Ascending aorta (tissue), 2 donors: ENCODE results near the gene CAMTA1. TPM values are rescaled to one million over a fixed set of nuclear protein-coding genes. Genes with fewer than 3 reads are reported as not detected.

Source experiments
- DNase-seq, 2 donors: peaks; one replicate each; pipeline ENCODE4 v3.0.0-alpha.2; 2019; ENCODE audit warnings: low spot score in 2 of 2
- H3K27ac ChIP-seq, 2 donors: fragments of 200-600 bp; sonication (generic); one replicate each; pipeline ENCODE4 v1.5.1; 2016 to 2017; ENCODE audit warnings: mild to moderate bottlenecking in 1 of 2
- H3K27me3 ChIP-seq: fragments of 200-600 bp; sonication (generic); one replicate; pipeline ENCODE4 v1.5.1; 2017
- H3K36me3 ChIP-seq, 2 donors: fragments of 200-600 bp; sonication (generic); one replicate each; pipeline ENCODE4 v1.5.1; 2016
- H3K4me1 ChIP-seq, 2 donors: fragments of 200-600 bp; sonication (generic); one replicate each; pipeline ENCODE4 v1.5.1; 2016 to 2017; ENCODE audit warnings: mild to moderate bottlenecking in 1 of 2
- H3K4me3 ChIP-seq, 2 donors: fragments of 200-600 bp; sonication (generic); one replicate each; pipeline ENCODE4 v1.5.1; 2016 to 2017; ENCODE audit warnings: mild to moderate bottlenecking in 1 of 2
- H3K9me3 ChIP-seq, 2 donors: fragments of 200-600 bp; sonication (generic); one replicate each; pipeline ENCODE4 v1.5.1; 2016
- intact Hi-C: fragments of 100-400 bp; cut with DNase I; formaldehyde crosslinking; loops from one replicate; pipeline ENCODE4 v1.15.1; 2023
- total RNA-seq: library from RNA; depleted of rRNA; stranded (reverse); fragments of >200 nt; gene quantifications from one replicate; pipeline ENCODE4 v1.1.0, GENCODE V29; 2016
- TF ChIP-seq, protein P1 (sequence below), 3 experiments: fragments of 200-600 bp in 2 of 3; fragments of 450-650 bp in 1 of 3; sonication (generic) in 2 of 3; IDR thresholded peaks; one replicate each; pipeline ENCODE4 v1.5.1; 2016 to 2019; ENCODE audit warnings: antibody characterized with exemption in 3 of 3, mild to moderate bottlenecking in 1 of 3, moderate library complexity in 1 of 3

CAMTA1 gene
- total RNA-seq, 1 donor from 2014 or later = 53.3 TPM

DNA sequence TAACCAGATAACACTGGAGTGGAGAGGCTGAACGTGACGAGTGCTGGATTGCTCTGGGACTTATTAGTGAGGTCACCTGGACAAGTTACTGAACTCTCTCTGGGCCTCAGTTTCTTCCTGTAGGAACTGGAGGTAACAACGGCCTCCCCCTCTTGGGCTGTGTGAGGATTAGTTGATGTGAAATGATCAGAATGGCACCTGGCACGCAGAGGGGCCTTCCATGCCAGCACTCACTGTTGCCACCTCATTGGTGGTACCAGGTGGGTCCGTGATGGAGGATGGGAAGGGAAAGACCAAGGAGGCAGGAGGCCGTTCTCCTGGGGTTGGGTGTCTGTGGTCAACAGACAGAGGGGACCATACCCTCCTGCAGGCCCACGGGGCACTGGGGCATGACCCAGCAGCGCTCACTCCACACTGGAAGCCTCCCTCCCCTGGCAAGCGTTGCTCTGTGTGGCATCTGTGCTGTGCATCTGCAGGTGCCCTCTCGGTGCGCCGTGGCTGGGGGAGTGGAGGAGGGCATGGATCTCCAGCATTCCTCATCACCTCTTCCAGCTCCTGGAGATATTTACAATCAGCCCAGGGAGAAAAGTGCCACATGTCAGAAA is 636.3 kb downstream of the CAMTA1 start:
- intact Hi-C loops = no loop called here
- TF ChIP-seq, protein P1, sequence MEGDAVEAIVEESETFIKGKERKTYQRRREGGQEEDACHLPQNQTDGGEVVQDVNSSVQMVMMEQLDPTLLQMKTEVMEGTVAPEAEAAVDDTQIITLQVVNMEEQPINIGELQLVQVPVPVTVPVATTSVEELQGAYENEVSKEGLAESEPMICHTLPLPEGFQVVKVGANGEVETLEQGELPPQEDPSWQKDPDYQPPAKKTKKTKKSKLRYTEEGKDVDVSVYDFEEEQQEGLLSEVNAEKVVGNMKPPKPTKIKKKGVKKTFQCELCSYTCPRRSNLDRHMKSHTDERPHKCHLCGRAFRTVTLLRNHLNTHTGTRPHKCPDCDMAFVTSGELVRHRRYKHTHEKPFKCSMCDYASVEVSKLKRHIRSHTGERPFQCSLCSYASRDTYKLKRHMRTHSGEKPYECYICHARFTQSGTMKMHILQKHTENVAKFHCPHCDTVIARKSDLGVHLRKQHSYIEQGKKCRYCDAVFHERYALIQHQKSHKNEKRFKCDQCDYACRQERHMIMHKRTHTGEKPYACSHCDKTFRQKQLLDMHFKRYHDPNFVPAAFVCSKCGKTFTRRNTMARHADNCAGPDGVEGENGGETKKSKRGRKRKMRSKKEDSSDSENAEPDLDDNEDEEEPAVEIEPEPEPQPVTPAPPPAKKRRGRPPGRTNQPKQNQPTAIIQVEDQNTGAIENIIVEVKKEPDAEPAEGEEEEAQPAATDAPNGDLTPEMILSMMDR (IDR thresholded peaks at IDR 0.05) = no peak
- H3K27me3 ChIP-seq = no peaks in the 10 kb centered on the region
- no peak overlapping the region for H3K4me3 ChIP-seq
- no peak overlapping the region for H3K27ac ChIP-seq
- no peaks in the 10 kb centered on the region for H3K36me3 ChIP-seq
- H3K4me1 ChIP-seq = no peaks in the 10 kb centered on the region
- H3K9me3 ChIP-seq = peaks cover 0 to 7% of the 10 kb centered on the region in 2 donors
- peak in 1 of 2 donors; percentile 30 for DNase-seq

- TF ChIP-seq, protein P1 (IDR thresholded peaks at IDR 0.05) = no peak
- Histone ChIP-seq H3K4me3 (no peak overlapping the region), H3K27ac (no peak overlapping the region), H3K9me3 (peaks cover 0 to 7% of the 10 kb centered on the region in 2 donors), H3K27me3 (no peaks in the 10 kb centered on the region), H3K36me3 (no peaks in the 10 kb centered on the region), H3K4me1 (no peaks in the 10 kb centered on the region)
- peak in 1 of 2 donors; percentile 49 for DNase-seq
- intact Hi-C loops = no loop called here
Measured at GRCh38 chr1:7422081-7422480, 636.8 kb downstream of the CAMTA1 start.

DNA sequence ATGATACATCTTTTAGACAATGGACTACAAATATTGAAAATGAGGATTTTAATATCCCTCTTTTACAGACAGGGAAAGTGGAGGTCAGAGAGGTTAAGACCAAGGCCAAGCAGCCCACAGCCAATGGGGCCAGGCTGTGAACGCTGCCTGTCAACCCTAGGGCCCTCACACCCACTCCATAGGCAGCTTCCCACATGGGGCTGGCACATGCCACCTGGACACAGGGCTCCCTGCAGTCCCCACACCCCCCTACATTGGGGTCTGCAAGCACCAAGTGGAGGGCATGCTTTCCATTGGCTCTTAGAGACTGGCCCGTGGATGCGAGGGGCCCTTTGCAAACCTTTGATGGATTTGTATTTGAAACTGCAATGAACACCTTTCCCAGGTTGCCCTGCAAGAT is 637.3 kb downstream of the CAMTA1 start:
- intact Hi-C loops = no loop called here
- H3K27ac ChIP-seq = no peak overlapping the region
- DNase-seq = peak in 1 of 2 donors; percentile 16
- no peaks in the 10 kb centered on the region for H3K27me3 ChIP-seq
- H3K4me3 ChIP-seq = no peak overlapping the region
- no peaks in the 10 kb centered on the region for H3K36me3 ChIP-seq
- no peaks in the 10 kb centered on the region for H3K4me1 ChIP-seq
- H3K9me3 ChIP-seq = peaks cover 0 to 7% of the 10 kb centered on the region in 2 donors
- TF ChIP-seq, protein P1 (IDR thresholded peaks at IDR 0.05) = no peak

- Histone ChIP-seq H3K4me1 (no peaks in the 10 kb centered on the region), H3K27ac (no peak overlapping the region), H3K4me3 (no peak overlapping the region), H3K9me3 (peaks cover 0 to 6% of the 10 kb centered on the region in 2 donors), H3K36me3 (no peaks in the 10 kb centered on the region), H3K27me3 (no peaks in the 10 kb centered on the region)
- peak in 1 of 2 donors; percentile 56 for DNase-seq
- TF ChIP-seq, protein P1 (IDR thresholded peaks at IDR 0.05) = no peak
- intact Hi-C loops = no loop called here
Measured at GRCh38 chr1:7422966-7423365, 637.7 kb downstream of the CAMTA1 start.

DNA sequence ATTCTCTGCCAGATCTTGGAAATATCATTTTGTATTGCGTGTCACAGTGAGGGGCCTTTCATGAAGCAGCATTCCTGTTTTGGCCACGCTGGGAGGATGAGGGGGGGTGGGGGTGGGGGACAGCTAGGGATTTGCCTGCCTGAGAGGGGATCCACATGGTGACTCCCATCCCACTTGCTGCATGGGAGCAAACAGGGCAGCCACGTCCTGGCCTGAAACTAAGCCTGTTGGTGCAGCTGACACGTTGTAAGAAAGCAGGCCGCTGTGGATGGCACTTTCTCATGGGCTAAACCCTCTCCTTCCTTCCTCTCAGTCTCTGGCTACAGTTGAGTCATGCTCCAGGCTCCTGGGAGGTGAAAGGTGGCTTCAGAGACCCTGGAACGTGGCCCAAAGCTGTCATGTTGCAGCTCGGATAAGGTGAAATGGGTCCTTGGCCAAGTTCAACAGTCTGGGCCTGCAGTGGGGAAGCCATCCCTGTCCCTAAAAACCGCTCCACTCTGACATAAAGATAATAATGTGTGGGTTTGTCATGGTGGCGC is 639.2 kb downstream of the CAMTA1 start:
- Histone ChIP-seq H3K27me3 (no peaks in the 10 kb centered on the region), H3K36me3 (no peaks in the 10 kb centered on the region), H3K4me1 (no peaks in the 10 kb centered on the region), H3K4me3 (no peak overlapping the region), H3K27ac (no peak overlapping the region), H3K9me3 (no peaks in the 10 kb centered on the region)
- TF ChIP-seq, protein P1 (IDR thresholded peaks at IDR 0.05) = no peak
- intact Hi-C loops = no loop called here
- peak in 1 of 2 donors; percentile 41 for DNase-seq
